ENCODE measurements around the gene POU3F3. TPM values are rescaled to one million over a fixed set of nuclear protein-coding genes. Genes with fewer than 3 reads are reported as not detected.

POU3F3 gene
- polyA plus RNA-seq, 4 donors: 1.1 to 109 (median 95.0) TPM

- no peak for DNase-seq (ENCODE audit: low read depth in 4 of 4, low spot score in 3 of 4)
Measured at GRCh38 chr2:104859766-104860450, 6.0 kb downstream of the POU3F3 start.

- no peak for DNase-seq (ENCODE audit: low read depth in 4 of 4, low spot score in 3 of 4)
Measured at GRCh38 chr2:104860451-104860790, 6.5 kb downstream of the POU3F3 start.

- DNase-seq (ENCODE audit: low read depth in 4 of 4, low spot score in 3 of 4): no peak
Measured at GRCh38 chr2:104861351-104862057, 7.6 kb downstream of the POU3F3 start.

- DNase-seq (ENCODE audit: low read depth in 4 of 4, low spot score in 3 of 4): no peak
Measured at GRCh38 chr2:104862058-104862941, 8.4 kb downstream of the POU3F3 start.

- no peak for DNase-seq (ENCODE audit: low read depth in 4 of 4, low spot score in 3 of 4)
Measured at GRCh38 chr2:104863146-104863467, 9.2 kb downstream of the POU3F3 start.

GRCh38 chr2:104863468-104864279 lies 9.8 kb downstream of the POU3F3 start:
- no peak for DNase-seq (ENCODE audit: low read depth in 4 of 4, low spot score in 3 of 4)

GRCh38 chr2:104864280-104865095 lies 10.6 kb downstream of the POU3F3 start:
- no peak for DNase-seq (ENCODE audit: low read depth in 4 of 4, low spot score in 3 of 4)

GRCh38 chr2:104865096-104865470 lies 11.2 kb downstream of the POU3F3 start:
- DNase-seq (ENCODE audit: low read depth in 4 of 4, low spot score in 3 of 4): no peak

GRCh38 chr2:104866122-104866864 lies 12.4 kb downstream of the POU3F3 start:
- no peak for DNase-seq (ENCODE audit: low read depth in 4 of 4, low spot score in 3 of 4)

- DNase-seq (ENCODE audit: low read depth in 4 of 4, low spot score in 3 of 4): no peak
Measured at GRCh38 chr2:104866883-104867812, 13.2 kb downstream of the POU3F3 start.

- DNase-seq (ENCODE audit: low read depth in 4 of 4, low spot score in 3 of 4): no peak
Measured at GRCh38 chr2:104867813-104868504, 14.0 kb downstream of the POU3F3 start.

GRCh38 chr2:104868505-104868866 lies 14.6 kb downstream of the POU3F3 start:
- no peak for DNase-seq (ENCODE audit: low read depth in 4 of 4, low spot score in 3 of 4)

- no peak for DNase-seq (ENCODE audit: low read depth in 4 of 4, low spot score in 3 of 4)
Measured at GRCh38 chr2:104870100-104870975, 16.4 kb downstream of the POU3F3 start.

GRCh38 chr2:104871649-104871971 lies 17.7 kb downstream of the POU3F3 start:
- no peak for DNase-seq (ENCODE audit: low read depth in 4 of 4, low spot score in 3 of 4)

- no peak for DNase-seq (ENCODE audit: low read depth in 4 of 4, low spot score in 3 of 4)
Measured at GRCh38 chr2:104871972-104872865, 18.3 kb downstream of the POU3F3 start.

All from left renal pelvis (tissue), 4 donors.